Nephron (organoid): Measurements from ENCODE around the gene SGSM1.

ENCODE experiments used
- H3K27ac Mint-ChIP-seq, 3 experiments: 2 replicates each; pipeline ENCODE4 v1.8.0; 2020; ENCODE audit warnings: mixed read lengths in 3 of 3, mild to moderate bottlenecking in 2 of 3, moderate library complexity in 1 of 3
- H3K27me3 Mint-ChIP-seq: 2 replicates; pipeline ENCODE4 v1.8.0; 2021; ENCODE audit warnings: low read depth, mild to moderate bottlenecking, moderate library complexity, mixed read lengths
- H3K36me3 Mint-ChIP-seq: 2 replicates; pipeline ENCODE4 v1.8.0; 2020; ENCODE audit warnings: low read depth, mixed read lengths
- H3K4me1 Mint-ChIP-seq: 2 replicates; pipeline ENCODE4 v1.8.0; 2020; ENCODE audit warnings: mixed read lengths
- H3K4me3 Mint-ChIP-seq, 3 experiments: 2 replicates each; pipeline ENCODE4 v1.8.0; 2020; ENCODE audit warnings: mild to moderate bottlenecking in 3 of 3, mixed read lengths in 3 of 3, moderate library complexity in 2 of 3
- H3K9me3 Mint-ChIP-seq: 2 replicates; pipeline ENCODE4 v1.8.0; 2020; ENCODE audit warnings: mixed read lengths
- CTCF ChIP-seq, 3 experiments: fragments of 200-600 bp; sonication (generic); IDR thresholded peaks; one replicate each; pipeline ENCODE4 v1.5.0; 2021; ENCODE audit warnings: antibody characterized with exemption in 3 of 3; ENCODE audit not compliant: unreplicated experiment in 3 of 3

The SGSM1 gene

GRCh38 chr22:24841261-24841660, 35.2 kb downstream of the SGSM1 start:
- Mint-ChIP-seq H3K27ac (no peak overlapping the region), H3K4me3 (no peak overlapping the region), H3K9me3 (peaks cover 5% of the 10 kb centered on the region), H3K4me1 (no peaks in the 10 kb centered on the region), H3K27me3 (peaks cover 4% of the 10 kb centered on the region), H3K36me3 (no peaks in the 10 kb centered on the region)
- TF ChIP-seq CTCF (IDR thresholded peaks at IDR 0.05; ENCODE audit: unreplicated experiment in 3 of 3) = no peak

- H3K36me3 Mint-ChIP-seq = no peaks in the 10 kb centered on the region
Observed at GRCh38 chr22:24843048-24843447, 37.0 kb downstream of the SGSM1 start.

GRCh38 chr22:24845041-24845898, 39.3 kb downstream of the SGSM1 start:
- Mint-ChIP-seq H3K4me3 (no peak overlapping the region), H3K4me1 (no peaks in the 10 kb centered on the region), H3K27me3 (peaks cover 4% of the 10 kb centered on the region), H3K27ac (no peak overlapping the region), H3K9me3 (no peaks in the 10 kb centered on the region), H3K36me3 (no peaks in the 10 kb centered on the region)
- TF ChIP-seq CTCF (IDR thresholded peaks at IDR 0.05; ENCODE audit: unreplicated experiment in 3 of 3) = no peak

More at GRCh38 chr22:24843048-24843447, 37.0 kb downstream of the SGSM1 start:
- H3K27ac Mint-ChIP-seq = no peak overlapping the region
- H3K27me3 Mint-ChIP-seq = peaks cover 4% of the 10 kb centered on the region
- no peak overlapping the region for H3K4me3 Mint-ChIP-seq
- peaks cover 4% of the 10 kb centered on the region for H3K9me3 Mint-ChIP-seq
- TF ChIP-seq CTCF (IDR thresholded peaks at IDR 0.05; ENCODE audit: unreplicated experiment in 3 of 3) = no peak
- no peaks in the 10 kb centered on the region for H3K4me1 Mint-ChIP-seq

- Mint-ChIP-seq H3K4me3 (no peak overlapping the region), H3K27ac (no peak overlapping the region), H3K27me3 (peaks cover 7% of the 10 kb centered on the region), H3K36me3 (no peaks in the 10 kb centered on the region), H3K4me1 (no peaks in the 10 kb centered on the region), H3K9me3 (no peaks in the 10 kb centered on the region)
- no peak for TF ChIP-seq CTCF (IDR thresholded peaks at IDR 0.05; ENCODE audit: unreplicated experiment in 3 of 3)
Observed at GRCh38 chr22:24847490-24847889, 41.5 kb downstream of the SGSM1 start.

GRCh38 chr22:24848559-24849168, 42.7 kb downstream of the SGSM1 start:
- Mint-ChIP-seq H3K27me3 (peaks cover 3% of the 10 kb centered on the region), H3K9me3 (no peaks in the 10 kb centered on the region), H3K4me1 (no peaks in the 10 kb centered on the region), H3K36me3 (no peaks in the 10 kb centered on the region), H3K27ac (no peak overlapping the region), H3K4me3 (no peak overlapping the region)
- no peak for TF ChIP-seq CTCF (IDR thresholded peaks at IDR 0.05; ENCODE audit: unreplicated experiment in 3 of 3)
